ENCODE data around the gene BCL2L11.

Gene BCL2L11

GRCh38 chr2:111198701-111199100 lies 78.0 kb downstream of the BCL2L11 start:
- no peak for DNase-seq

GRCh38 chr2:111199840-111200239 lies 79.1 kb downstream of the BCL2L11 start:
- DNase-seq: no peak

- peak; percentile 73 for DNase-seq
These were observed 79.7 kb downstream of the BCL2L11 start for GRCh38 chr2:111200333-111200881.

- DNase-seq: no peak
These were observed 80.5 kb downstream of the BCL2L11 start for GRCh38 chr2:111201214-111201613.

- no peak for DNase-seq
These were observed 81.7 kb downstream of the BCL2L11 start for GRCh38 chr2:111202266-111203040.

GRCh38 chr2:111204706-111205105 lies 84.0 kb downstream of the BCL2L11 start:
- no peak for DNase-seq

- no peak for DNase-seq
These were observed 85.1 kb downstream of the BCL2L11 start for GRCh38 chr2:111205774-111206173.

GRCh38 chr2:111207851-111208250 lies 87.1 kb downstream of the BCL2L11 start:
- no peak for DNase-seq

- DNase-seq: no peak
These were observed 87.9 kb downstream of the BCL2L11 start for GRCh38 chr2:111208639-111209038.

- DNase-seq: no peak
These were observed 88.4 kb downstream of the BCL2L11 start for GRCh38 chr2:111209045-111209514.

GRCh38 chr2:111210036-111210435 lies 89.3 kb downstream of the BCL2L11 start:
- DNase-seq: no peak

GRCh38 chr2:111213877-111214276 lies 93.2 kb downstream of the BCL2L11 start:
- DNase-seq: no peak

- peak; percentile 75 for DNase-seq
These were observed 96.3 kb downstream of the BCL2L11 start for GRCh38 chr2:111216811-111217652.

All from SHP77 treated with DMSO at 0.1 percent for 48 hours (cell line).